IMR-90 (cell line): ENCODE results near the gene RAB3C.

ENCODE experiments used
- CEBPB ChIP-seq: IDR thresholded peaks from 2 replicates; pipeline ENCODE4 v1.6.1; 2012; ENCODE audit warnings: low read depth, low read length, improper control_type of control experiment
- POLR2A ChIP-seq: IDR thresholded peaks from 2 replicates; pipeline ENCODE4 v1.6.1; 2012; ENCODE audit warnings: mild to moderate bottlenecking, low read depth, low read length

GRCh38 chr5:58890265-58890664, 307.4 kb downstream of the RAB3C start:
- no peak for TF ChIP-seq CEBPB
- TF ChIP-seq POLR2A, result no peak
